ENCODE measurements around the gene HINT3.
"Not testable (repeated sequence)": the region's sequence is repeated elsewhere in the genome, so short reads cannot be mapped to it uniquely, and the experiment has no call there.

The HINT3 gene

DNA sequence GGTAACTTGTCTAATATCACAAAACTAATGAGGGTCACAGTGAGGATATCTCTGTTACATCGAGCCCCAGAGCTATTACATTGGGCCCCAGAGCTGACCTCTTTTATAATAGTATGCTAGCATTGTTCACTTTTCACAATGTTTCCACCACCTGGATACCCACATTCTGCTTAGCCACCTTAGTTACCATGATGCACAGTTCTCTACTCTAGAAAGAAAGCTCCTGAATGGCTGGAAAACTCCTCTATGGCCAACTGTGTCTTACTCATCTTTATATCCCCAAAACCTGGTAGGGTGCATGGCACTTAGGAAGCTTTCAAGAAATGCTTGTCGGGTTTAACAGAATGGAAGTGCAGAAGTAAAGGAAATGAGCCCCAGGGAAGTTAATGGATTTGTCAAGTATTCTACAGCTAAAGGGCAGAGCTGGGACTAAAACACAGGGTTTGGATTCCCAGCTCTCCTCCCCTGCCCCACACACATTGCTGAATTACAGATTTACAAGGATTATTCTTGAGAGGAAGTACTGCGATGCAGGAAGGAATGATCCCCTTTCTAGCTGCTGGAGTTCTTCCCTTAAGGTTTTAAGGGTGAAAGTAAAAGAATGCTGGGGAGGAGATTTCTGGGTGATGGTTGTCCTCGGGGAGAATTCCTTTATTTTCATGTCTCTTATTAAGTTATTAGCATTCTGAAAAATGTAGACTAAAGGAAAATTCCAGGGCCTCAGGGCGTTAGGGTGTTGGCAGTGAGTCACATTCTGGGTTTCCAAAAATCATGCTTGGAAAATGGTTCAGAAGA lies 16.1 kb upstream of the HINT3 start:
- no peak for FAIRE-seq

DNA sequence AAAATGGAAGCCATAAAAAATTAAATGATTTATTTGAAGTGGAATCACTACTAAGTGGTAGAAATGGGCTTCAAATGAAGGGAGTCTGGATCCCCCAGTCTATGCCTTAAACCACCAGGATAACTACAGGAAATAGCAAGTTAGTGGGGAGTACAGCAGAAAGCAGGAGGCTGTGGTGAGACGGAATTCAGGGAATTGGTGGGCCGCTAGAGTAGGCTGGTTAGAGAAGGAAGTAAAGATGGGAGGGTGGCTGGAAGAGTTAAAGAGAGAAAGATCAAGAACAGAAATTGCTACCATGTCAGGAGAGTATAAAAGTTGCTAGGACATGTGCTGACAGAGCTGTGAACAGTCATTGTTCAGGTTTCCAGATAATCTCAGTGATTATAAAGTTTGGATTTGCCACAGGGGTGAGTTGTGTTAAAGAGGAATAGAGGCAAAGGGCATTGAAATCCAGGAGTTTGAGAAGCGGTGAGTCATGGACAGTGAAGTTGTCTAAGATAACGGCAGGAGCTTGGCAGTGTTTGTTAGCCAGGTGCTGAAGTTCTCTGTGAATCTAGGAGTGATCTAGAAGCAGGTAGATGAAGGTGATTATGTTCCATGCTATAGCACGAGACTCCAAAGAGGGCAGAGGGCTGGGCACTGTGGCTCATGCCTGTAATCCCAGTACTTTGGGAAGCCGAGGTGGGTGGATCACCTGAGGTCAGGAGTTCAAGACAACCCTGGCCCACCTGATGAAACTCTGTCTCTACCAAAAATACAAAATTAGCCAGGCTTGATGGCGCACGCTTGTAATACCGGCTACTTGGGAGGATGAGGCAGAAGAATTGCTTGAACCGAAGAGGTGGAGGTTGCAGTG lies 13.7 kb upstream of the HINT3 start:
- no peak for FAIRE-seq

DNA sequence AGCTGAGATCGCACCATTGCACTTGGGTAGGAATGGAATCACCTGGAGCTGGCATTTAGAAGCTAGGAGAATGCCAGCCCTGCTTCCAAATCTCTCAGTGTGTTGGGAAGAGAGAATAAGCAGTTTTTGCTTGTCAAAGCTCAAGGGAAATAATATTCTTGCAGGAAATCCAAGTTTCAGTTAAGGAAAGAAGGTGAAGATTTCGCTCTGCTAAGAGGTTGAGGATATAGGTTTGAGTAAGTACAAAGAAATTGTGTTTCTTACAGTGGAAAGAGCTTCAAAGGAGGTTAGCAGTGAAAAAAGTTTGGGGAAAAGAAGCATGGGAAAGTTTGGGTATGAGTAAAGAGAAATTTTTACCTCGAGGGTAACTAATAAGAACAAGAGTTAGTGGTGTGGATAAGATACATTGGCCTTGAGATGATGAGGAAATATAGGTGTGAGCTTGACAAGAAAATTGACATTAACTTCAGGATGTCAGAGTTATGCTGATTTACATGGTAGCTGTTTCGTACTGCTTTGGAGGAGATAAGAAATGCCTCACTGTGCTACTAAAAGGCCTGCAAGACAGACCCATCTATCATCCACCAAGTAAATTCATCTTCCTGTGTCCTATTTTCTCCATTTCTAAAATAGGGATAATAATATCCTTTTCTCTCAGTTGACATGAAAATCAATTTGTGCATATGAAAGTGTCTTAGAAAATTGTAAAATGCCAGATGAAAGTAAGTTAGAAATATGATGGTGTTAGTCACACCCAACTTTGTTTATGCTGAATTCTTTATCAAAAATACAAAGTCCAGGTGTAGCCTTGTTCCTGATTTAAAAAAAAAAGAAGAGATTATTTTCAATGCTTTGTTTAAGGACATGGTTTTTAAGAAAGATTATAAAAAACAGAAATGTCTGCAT lies 12.8 kb upstream of the HINT3 start:
- no peak for FAIRE-seq

DNA sequence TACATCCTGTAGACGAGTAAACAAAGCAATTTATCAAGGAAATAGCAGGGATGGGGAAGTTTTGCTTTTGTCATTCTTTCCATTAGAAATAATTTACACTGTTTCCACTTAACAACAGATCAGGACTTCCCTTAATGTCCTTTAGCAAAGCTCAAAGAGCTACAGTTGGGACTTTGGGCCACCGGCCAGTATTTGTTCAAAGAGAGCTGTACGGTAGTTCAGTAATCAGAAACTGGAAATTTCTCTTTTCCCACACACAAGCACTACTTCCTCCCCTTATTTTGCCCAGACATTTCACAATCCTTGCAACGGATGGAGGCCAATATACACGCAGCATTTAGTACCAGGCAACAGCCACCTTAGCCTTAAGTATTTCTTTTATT lies 12.1 kb upstream of the HINT3 start:
- no peak for FAIRE-seq

DNA sequence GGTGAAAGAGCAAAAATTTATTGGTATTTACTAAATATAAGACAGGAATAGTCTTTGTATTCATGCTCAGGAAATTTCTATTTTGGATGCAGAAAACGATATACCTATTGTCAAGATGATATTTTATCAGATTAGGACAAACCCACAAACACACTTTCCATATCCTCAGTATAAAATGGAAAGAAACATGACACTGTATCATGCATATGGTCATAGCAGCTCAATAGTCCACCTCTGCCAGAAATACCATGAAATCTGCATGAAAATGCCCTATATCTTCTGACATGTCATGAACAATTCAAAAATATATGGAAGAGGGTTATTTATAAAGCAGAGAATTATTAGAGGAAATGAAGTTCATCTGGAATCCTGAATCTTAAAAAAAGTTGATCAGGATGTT lies 11.7 kb upstream of the HINT3 start:
- no peak for FAIRE-seq

DNA sequence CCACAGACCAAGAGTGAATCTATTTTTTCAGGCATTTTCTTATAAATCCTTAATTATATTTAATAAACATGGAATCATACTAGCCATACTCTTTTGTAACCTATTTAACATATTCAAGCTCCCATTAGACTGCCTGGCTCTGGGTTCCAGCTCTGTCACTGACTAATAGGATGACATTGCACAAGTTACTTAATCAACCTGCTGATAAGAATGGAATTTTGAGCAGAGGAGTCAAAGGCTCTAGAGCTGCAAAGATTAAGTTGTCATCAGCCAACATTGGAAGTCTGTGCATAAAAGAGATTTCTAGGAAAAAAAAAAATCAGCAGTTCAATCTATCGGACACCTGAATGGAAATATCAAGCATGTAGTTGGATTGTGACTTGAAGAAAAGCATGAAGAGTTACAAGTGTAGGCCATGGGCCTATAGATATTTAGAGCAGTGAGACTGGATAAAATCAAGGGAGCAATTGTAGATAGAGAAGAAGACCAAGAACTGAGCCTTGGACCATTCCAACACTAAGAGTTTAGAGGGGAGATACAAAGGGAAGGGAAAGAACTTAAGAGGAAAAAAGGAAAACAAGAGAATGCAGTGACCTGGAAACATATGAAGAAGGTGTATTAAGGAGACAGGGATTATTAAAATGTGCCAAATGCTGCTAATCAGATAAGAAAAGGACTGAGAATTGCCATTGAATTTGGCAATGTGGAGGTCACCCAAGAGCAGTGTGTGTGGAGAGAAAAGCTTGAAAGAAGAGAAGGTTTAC lies 11.0 kb upstream of the HINT3 start:
- no peak for FAIRE-seq

DNA sequence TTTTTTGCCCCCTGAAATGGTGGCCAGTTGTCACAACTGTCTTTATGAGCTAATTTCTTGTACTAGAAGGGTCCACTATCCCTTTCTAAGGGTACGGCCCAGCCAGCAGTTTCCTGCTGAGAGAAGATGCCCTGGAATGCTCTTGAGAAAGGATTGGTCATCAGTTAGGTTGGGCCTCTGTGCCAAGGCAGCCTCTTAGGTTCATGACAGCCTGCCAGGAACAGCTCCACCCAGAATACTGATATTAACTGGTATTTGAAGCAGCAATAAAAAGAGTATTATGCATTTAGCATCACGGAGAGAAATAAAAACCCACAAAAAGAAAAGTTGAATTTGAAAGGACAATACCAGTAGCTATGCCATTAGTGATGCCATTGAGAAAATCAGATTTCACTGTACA lies 9.0 kb upstream of the HINT3 start:
- no peak for FAIRE-seq

DNA sequence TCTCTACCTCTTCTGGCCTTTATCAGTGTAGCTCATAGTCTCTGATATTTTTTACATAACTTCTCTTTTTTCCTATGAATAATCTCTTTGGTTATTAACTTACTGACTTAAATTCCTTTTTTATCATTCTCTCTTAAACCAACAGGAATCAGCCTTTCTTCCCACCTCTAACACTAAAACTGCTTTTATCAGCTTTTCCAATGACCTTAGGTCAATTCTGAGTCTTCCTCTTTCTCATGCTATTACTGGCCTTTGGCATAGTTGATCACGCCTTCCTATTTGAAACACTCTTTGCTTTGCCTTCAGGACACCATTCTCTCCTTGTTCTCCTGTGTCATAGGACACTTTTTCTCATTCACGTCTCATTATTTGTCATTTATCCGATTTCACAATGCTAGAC lies 8.1 kb upstream of the HINT3 start:
- no peak for FAIRE-seq

DNA sequence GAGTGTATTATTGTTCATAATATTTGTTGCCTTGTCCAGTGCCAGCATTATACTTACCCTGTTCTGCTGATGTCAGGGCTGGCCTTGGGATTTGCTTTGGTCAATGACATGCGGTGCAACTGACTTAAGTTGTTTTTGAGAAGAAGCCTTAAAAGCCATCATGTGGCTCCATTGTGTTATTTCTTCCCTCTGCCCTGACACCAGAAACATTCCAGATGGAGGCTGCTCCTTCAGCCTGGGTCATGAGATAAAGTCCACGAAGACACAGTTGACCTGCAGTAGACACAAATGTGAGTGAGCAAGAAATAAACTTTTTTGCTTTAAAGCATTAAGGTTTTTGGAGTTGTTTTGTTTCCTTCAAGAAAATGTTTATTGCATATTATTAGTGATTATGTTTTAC lies 7.5 kb upstream of the HINT3 start:
- no peak for FAIRE-seq

DNA sequence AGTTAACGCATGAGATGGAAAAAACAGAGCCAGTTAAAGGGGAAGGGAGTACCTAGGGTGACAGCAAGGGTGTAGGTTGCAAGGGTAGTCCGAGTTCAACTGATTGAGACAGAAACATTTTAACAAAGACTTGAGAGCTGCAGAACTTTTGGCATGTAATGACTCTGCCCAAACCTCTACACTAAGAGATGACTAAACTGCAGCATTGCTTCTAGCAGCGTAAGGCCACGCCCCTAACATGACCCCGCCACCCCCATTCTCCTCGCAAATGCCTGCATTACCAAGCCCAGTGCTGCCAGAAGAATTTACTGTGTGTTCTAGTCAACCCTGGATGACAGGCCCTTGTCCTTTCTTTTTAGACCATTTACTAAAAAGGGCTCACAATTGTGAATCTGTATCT lies 6.3 kb upstream of the HINT3 start:
- no peak for FAIRE-seq

DNA sequence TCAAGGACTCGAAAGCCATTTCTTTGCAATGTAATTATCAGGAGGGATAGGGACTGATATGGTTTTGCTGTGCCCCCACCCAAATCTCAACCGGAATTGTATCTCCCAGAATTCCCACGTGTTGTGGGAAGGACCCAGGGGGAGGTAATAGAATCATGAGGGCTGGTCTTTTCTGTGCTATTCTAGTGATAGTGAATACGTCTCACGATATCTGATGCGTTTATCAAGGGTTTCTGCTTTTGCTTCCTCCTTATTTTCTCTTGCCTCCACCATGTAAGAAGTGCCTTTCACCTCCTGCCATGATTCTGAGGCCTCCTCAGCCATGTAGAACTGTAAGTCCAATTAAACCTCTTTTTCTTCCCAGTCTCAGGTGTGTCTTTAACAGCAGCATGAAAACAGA lies 5.9 kb upstream of the HINT3 start:
- not testable (repeated sequence) for FAIRE-seq

DNA sequence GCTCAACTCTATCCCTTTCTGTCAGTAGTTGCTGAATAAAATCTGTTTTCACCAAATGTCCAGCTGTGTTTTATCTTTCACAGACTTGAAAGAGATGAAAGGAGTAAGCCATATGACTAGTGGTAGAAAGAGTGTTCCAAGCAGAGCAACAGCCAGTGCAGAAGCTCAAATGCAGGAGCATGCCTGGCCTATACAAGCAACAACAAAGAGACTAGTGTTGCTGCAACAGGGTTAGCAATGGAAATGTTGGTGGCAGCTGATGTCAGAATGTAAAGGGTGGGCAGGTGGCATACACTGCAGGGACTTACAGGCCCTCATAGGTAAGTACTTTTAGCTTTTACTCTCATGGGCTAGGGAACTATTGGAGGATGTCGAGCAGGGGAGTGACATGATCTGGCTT lies 5.2 kb upstream of the HINT3 start:
- FAIRE-seq: no peak

DNA sequence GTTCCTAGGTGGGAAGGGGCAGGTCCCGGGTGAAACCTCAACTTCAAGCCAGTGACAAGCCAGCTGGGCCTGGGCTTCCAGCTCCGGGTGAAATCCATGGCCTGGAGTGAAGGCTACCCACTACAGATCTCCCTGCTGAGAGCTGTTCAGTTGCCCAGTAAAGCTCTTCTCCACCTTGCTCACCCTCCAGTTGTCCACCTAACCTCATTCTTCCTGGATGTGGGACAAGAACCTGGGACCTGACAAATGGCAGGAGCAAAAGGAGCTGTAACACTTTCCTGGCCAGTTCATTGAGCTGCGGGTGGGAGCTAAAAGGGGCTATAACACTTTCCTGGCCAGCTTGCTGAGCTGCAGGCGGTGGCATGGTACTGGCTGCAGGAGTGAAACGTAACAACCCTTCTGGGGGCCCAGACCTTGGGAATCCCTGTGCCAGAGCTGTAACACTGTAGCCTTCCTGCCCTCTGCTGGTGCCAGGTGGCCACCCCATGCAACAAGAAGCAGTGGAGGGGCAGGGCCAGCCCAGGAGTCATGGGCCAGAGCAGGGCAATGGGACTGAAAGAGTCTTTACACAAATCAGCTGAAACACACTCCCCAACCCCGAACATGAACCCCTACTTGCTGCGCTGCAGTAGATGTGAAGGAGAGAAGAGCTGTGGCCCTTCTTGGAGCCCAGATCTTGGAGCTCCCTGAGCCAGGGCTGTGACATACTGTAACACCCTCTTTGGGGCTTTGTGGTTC lies 3.6 kb upstream of the HINT3 start:
- FAIRE-seq: no peak

DNA sequence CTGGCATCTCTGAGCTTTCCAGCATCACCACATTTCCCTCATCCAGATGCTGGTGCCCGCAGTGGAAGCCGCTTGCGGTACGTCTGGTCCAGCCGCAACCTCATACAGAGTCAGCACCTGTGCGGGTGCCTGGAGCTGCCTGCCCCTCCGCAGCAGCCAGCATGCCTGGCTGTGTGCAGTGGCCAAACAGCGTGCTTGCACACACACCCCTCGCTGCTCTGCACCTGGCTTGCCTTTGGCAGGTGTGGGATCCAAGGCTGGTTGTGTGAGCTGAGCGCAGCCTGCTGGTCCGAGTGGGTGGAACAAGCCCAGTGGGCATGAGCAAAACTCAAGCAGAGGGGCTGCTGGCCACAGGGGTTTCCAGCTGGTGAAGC lies 3.1 kb upstream of the HINT3 start:
- no peak for FAIRE-seq

DNA sequence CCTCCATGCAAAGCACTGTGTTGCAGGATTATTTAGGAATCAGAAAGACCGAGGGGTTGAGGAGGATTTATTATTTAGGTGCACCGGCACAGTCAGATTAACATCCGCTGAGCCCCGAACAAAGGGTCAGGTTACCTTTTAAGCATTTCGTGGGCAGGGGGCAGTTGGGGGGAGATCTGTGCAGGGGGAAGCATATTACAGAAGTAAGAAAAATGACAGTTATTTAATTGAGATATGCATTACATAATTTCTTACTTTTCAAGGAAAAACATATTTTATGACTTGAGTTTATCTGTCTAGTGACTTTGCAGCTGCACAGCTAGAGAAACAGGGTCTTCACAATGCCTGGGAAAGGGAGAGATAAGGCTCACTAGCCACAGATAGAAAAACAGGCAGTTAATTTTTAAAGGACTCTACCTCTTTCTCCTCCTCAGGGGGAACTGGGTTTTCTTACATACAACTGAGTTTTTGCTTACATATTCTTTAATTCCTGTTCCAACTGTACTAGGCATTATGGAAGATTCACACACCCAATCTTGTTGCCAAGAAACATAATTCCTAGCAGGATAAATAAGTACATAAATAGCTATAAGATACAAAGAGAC lies 1.7 kb upstream of the HINT3 start:
- FAIRE-seq: no peak

DNA sequence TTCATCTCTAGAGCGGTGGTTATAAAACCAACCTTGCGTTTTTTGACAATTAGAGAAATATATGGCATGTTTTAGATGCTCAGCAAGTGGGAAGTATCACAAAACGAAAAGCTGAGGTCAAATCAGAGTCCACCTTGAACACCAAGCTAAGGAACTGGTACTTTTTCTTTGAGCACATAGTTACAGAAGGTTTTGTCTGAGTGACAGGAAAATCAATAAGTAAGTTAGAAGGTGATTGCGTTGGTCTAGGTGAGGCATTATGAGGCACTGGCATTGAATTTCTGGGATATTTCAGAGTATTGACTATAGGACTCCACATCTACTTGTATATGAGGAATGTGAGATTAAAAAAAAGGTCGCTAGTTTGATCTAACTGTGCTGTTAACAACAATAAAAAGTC lies 597 bp upstream of the HINT3 start:
- no peak for FAIRE-seq

DNA sequence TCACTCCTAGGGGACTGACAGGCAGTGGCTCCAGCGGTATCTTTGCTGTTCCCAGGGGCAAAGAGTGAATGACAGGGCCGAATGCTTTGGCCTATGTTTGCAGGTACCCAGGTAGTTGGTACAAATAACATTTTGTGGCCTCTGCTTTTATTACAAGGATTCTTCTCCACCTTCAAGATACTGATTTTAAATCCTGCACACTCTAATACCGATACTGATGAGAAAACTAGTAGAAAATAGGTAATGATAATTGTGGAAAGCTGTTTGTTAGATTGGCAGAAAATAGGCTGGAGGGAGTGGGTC lies 772 bp downstream of the HINT3 start:
- FAIRE-seq: no peak

DNA sequence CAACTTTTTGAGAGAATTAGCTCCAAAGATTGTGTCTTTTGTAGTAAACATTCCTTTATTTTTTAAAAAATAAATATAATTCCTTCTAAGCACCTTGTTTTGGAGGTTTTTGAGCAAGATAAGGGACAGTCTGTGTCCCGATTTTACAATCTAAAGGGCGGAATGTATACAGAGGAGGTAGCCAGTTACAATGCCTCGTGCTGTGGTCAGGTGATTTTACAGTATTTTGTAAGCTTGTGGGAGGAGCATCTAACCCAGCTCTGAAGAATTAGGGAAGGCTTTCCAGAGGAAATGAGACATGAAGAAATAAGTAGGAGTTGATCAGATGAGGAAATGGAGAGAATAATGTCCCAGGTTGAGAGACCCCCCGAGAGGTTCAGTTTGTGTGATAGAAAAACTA lies 1.3 kb downstream of the HINT3 start:
- no peak for FAIRE-seq

DNA sequence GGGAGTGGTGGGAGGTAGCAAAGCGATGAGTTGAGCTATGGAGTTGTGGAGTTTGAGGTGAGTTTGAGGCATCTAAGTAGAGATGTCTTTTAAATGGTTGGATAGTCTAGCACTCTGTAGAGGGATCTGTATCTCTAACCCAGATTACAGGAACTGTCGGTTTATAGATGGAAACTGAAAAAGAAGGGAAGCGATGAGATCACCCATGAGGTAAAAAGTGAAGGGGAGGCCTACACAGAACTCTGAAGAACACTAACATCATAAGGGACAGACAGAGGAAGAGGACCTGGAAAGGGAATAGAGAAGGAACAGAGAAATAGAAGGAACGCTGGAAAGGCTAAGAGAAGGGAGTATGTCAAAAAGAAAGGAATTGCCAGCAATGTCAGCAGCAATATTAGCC lies 2.5 kb downstream of the HINT3 start:
- no peak for FAIRE-seq

DNA sequence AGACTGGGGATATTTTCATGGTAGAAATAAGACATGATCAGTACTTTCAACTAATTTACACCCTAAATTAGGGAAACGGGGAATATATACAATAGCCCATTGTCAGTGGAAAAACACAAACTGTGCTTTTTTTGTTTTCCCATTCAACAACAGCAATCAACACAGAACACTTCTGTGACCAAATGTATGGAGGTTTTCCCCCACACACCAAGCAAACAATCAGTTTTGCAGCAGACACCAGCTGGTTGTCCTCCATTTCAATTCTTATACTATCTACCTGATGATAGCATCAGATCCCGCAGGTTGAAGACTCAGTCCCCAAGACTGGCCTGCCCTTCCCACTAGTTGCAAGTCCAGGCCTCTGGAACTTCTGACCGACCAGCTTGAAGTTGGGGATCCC lies 4.5 kb downstream of the HINT3 start:
- FAIRE-seq: no peak

DNA sequence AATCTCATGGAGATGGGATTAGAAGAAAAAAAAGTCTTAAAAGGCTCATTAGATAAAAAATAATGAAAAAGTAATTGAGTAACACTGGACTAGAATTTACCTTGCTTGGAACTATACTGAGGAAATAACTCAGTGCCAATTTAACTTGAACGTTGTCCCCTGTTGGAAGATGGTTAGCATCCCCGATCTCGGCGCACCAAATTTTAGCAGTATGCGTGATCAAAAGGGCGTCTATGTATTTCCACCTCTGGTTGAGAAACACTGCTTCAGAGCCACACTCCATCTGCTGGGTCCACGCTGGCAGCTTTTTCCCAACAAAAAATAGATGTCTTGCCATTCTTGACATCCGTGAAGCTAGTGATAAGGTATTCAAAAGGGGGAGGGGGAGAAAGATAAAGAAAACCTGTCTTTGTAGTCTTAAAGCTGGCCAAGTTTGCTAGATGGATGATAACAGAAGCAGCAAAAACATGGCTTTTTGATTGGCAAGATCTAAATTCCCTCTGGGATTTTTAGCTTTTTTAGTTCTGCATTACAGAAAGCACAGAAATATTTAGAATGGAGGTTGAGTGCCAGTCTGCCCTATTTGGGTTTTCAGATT lies 6.4 kb downstream of the HINT3 start:
- no peak for FAIRE-seq

All from islet of Langerhans (tissue), 1 donor.